Panc1 (cell line): ENCODE data around the gene CUZD1. TPM values are rescaled to one million over a fixed set of nuclear protein-coding genes. Genes with fewer than 3 reads are reported as not detected.

ENCODE experiments used
- ATAC-seq: fragments of 200-7000 bp; cut with Tn5 transposase; 2 replicates; pipeline ENCODE4 v1.9.1; 2020; ENCODE audit warnings: mild to moderate bottlenecking, moderate library complexity
- BruUV-seq: library from RNA; stranded (reverse); fragments of 400-500 nt; replicated peaks from 2 replicates; lab custom pipeline; 2021; lab: Mats Ljungman, UMichigan
- CTCF ChIA-PET: fragments of 300-600 bp; sonication (Branson Sonifier 250); formaldehyde crosslinking; loops from one replicate; lab custom pipeline; 2022; ENCODE audit warnings: antibody characterized with exemption; lab: Charles Lee
- POLR2A ChIA-PET: fragments of 300-600 bp; sonication (Branson Sonifier 250); formaldehyde crosslinking; loops from one replicate; lab custom pipeline; 2022; ENCODE audit warnings: antibody characterized with exemption; lab: Charles Lee
- DNase-seq: peaks from one replicate; pipeline ENCODE4 v3.0.0-alpha.2; 2010; ENCODE audit warnings: low read depth, low spot score
- H3K27ac ChIP-seq: 2 replicates; pipeline ENCODE4 v1.5.1; 2011; ENCODE audit warnings: mild to moderate bottlenecking, low read length, inconsistent platforms
- H3K27me3 ChIP-seq: fragments of 200-500 bp; sonication (Bioruptor generic); 2 replicates; pipeline ENCODE4 v1.6.0; 2014; ENCODE audit warnings: low read length, inconsistent platforms; ENCODE audit not compliant: control insufficient read depth, insufficient read depth
- H3K36me3 ChIP-seq: fragments of 200-500 bp; sonication (Bioruptor generic); 2 replicates; pipeline ENCODE4 v1.5.1; 2014; ENCODE audit warnings: inconsistent platforms, mild to moderate bottlenecking, low read length, moderate library complexity; ENCODE audit not compliant: control insufficient read depth, insufficient read depth
- H3K4me1 ChIP-seq: 2 replicates; pipeline ENCODE4 v1.5.1; 2011; ENCODE audit warnings: inconsistent platforms, mild to moderate bottlenecking, low read length, moderate library complexity; ENCODE audit not compliant: control insufficient read depth, insufficient read depth
- H3K4me3 ChIP-seq, 2 experiments: 2 replicates each; pipeline ENCODE4 v1.5.1; 2011 to 2012; ENCODE audit warnings: low read depth in 2 of 2, low read length in 2 of 2, mild to moderate bottlenecking in 2 of 2, inconsistent platforms in 1 of 2, moderate library complexity in 1 of 2
- H3K9me3 ChIP-seq: fragments of 200-500 bp; sonication (Bioruptor generic); 2 replicates; pipeline ENCODE4 v1.5.1; 2014; ENCODE audit warnings: low read depth, mild to moderate bottlenecking, inconsistent platforms, low read length, moderate library complexity; ENCODE audit not compliant: control insufficient read depth, insufficient read depth
- POLR2AphosphoS5 ChIP-seq: IDR thresholded peaks from 2 replicates; pipeline ENCODE4 v1.6.1; 2012; ENCODE audit warnings: mild to moderate bottlenecking, low read depth, low read length, moderate library complexity
- SIN3A ChIP-seq: IDR thresholded peaks from 2 replicates; pipeline ENCODE4 v1.6.1; 2012; ENCODE audit warnings: low read depth, mild to moderate bottlenecking, low read length, moderate library complexity, borderline replicate concordance; ENCODE audit not compliant: insufficient read depth
- TCF7L2 ChIP-seq: IDR thresholded peaks from 2 replicates; pipeline ENCODE4 v1.6.1; 2011; ENCODE audit warnings: mild to moderate bottlenecking, low read depth, low read length, inconsistent platforms
- in situ Hi-C: cut with HindIII; loops from 2 replicates; pipeline ENCODE4 v1.10.0; 2016; ENCODE audit warnings: low sequenced_read_pairs, low pct_unique_long_range_greater_than_20kb
- intact Hi-C: fragments of 100-400 bp; cut with micrococcal nuclease; formaldehyde crosslinking; loops from one replicate; pipeline ENCODE4 v1.10.0; 2022; ENCODE audit not compliant: unreplicated experiment
- total RNA-seq: library from RNA; stranded (reverse); gene quantifications from one replicate; pipeline ENCODE4 v1.2.1, GENCODE V29; 2021; ENCODE audit not compliant: unreplicated experiment
- TF ChIP-seq, protein P1 (sequence below), 2 experiments: IDR thresholded peaks; 2 replicates each; pipeline ENCODE4 v1.6.1; 2011 to 2012; ENCODE audit warnings: low read depth in 2 of 2, control low read depth in 1 of 2, low read length in 1 of 2, mild to moderate bottlenecking in 1 of 2, moderate library complexity in 1 of 2; ENCODE audit not compliant: insufficient read depth in 1 of 2
- TF ChIP-seq, protein P2 (sequence below): fragments of 450-650 bp; IDR thresholded peaks from 2 replicates; pipeline ENCODE4 v1.5.1; 2017; ENCODE audit warnings: mild to moderate bottlenecking

Gene CUZD1
- total RNA-seq, 1 experiment from 2014 or later: 2.9 TPM

DNA sequence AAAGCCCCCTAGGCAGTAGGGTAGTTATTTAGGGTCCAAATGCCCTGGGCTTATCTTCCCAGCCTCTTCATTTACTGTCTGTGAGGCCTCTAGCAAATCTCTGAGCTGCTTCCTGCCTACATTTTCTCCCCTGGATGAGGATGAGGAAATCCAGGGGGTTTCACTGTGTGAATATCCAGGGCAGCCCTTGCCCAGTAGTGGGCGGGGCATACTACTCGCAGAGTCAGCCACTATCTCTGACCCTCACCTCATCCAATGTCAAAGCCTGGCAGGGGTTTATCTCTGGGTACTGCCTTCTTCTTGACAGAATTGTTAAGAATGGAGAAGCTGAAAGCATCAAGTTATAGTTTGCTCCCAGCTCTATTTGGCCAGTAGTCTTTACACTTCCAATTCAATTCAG, 48.9 kb downstream of the CUZD1 start:
- H3K27me3 ChIP-seq: peaks cover 34% of the 10 kb centered on the region
- TF ChIP-seq POLR2AphosphoS5: no peak
- TF ChIP-seq, protein P1, sequence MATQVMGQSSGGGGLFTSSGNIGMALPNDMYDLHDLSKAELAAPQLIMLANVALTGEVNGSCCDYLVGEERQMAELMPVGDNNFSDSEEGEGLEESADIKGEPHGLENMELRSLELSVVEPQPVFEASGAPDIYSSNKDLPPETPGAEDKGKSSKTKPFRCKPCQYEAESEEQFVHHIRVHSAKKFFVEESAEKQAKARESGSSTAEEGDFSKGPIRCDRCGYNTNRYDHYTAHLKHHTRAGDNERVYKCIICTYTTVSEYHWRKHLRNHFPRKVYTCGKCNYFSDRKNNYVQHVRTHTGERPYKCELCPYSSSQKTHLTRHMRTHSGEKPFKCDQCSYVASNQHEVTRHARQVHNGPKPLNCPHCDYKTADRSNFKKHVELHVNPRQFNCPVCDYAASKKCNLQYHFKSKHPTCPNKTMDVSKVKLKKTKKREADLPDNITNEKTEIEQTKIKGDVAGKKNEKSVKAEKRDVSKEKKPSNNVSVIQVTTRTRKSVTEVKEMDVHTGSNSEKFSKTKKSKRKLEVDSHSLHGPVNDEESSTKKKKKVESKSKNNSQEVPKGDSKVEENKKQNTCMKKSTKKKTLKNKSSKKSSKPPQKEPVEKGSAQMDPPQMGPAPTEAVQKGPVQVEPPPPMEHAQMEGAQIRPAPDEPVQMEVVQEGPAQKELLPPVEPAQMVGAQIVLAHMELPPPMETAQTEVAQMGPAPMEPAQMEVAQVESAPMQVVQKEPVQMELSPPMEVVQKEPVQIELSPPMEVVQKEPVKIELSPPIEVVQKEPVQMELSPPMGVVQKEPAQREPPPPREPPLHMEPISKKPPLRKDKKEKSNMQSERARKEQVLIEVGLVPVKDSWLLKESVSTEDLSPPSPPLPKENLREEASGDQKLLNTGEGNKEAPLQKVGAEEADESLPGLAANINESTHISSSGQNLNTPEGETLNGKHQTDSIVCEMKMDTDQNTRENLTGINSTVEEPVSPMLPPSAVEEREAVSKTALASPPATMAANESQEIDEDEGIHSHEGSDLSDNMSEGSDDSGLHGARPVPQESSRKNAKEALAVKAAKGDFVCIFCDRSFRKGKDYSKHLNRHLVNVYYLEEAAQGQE (IDR thresholded peaks at IDR 0.05; ENCODE audit: insufficient read depth in 1 of 2, low read depth in 2 of 2, low read length in 1 of 2): no peak
- TF ChIP-seq SIN3A: no peak
- no peak for TF ChIP-seq TCF7L2
- TF ChIP-seq, protein P2, sequence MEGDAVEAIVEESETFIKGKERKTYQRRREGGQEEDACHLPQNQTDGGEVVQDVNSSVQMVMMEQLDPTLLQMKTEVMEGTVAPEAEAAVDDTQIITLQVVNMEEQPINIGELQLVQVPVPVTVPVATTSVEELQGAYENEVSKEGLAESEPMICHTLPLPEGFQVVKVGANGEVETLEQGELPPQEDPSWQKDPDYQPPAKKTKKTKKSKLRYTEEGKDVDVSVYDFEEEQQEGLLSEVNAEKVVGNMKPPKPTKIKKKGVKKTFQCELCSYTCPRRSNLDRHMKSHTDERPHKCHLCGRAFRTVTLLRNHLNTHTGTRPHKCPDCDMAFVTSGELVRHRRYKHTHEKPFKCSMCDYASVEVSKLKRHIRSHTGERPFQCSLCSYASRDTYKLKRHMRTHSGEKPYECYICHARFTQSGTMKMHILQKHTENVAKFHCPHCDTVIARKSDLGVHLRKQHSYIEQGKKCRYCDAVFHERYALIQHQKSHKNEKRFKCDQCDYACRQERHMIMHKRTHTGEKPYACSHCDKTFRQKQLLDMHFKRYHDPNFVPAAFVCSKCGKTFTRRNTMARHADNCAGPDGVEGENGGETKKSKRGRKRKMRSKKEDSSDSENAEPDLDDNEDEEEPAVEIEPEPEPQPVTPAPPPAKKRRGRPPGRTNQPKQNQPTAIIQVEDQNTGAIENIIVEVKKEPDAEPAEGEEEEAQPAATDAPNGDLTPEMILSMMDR: no peak
- H3K36me3 ChIP-seq: no peaks in the 10 kb centered on the region
- no peak for DNase-seq
- intact Hi-C loops (no loop called here), in situ Hi-C loops (no loop called here)
- no peak overlapping the region for H3K4me3 ChIP-seq
- CTCF ChIA-PET: no interaction called here
- no TSS peak for BruUV-seq
- POLR2A ChIA-PET: no interaction called here
- no peak overlapping the region for H3K27ac ChIP-seq
- H3K4me1 ChIP-seq: no peaks in the 10 kb centered on the region
- H3K9me3 ChIP-seq: no peaks in the 10 kb centered on the region
- ATAC-seq: no peak

DNA sequence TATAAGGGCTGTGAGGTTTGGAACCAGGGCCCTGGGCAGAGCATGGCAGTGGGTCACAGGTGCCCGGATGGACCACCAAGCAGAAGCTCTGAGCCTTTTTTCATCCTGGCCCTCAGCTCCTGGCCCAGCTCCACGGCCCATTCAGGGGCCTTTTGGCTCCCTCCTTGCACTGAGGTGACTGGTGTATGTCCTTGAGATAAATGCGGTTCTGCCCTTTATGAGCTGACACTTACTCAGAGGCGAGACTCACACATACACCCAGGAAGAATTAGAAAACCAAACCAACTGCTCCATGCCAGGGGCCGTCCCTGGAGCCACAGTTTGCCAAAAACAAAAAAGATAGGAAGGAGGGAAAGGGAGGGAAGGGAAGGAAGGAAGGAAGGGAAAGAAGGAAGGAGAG, 49.7 kb downstream of the CUZD1 start:
- H3K9me3 ChIP-seq: no peaks in the 10 kb centered on the region

More for the DNA sequence above, 49.7 kb downstream of the CUZD1 start:
- Histone ChIP-seq H3K36me3 (no peaks in the 10 kb centered on the region), H3K4me3 (no peak overlapping the region), H3K27me3 (peaks cover 34% of the 10 kb centered on the region), H3K27ac (no peak overlapping the region), H3K4me1 (no peaks in the 10 kb centered on the region)
- intact Hi-C loops (no loop called here), in situ Hi-C loops (no loop called here)
- BruUV-seq: no TSS peak
- ATAC-seq (no peak), DNase-seq (no peak)
- ChIA-PET POLR2A (no interaction called here), CTCF (no interaction called here)
- TF ChIP-seq POLR2AphosphoS5: no peak
- TF ChIP-seq, protein P1 (IDR thresholded peaks at IDR 0.05; ENCODE audit: insufficient read depth in 1 of 2, low read depth in 2 of 2, low read length in 1 of 2): no peak
